H1 (cell line): ENCODE results near the gene MYO15A. TPM values are rescaled to one million over a fixed set of nuclear protein-coding genes. Genes with fewer than 3 reads are reported as not detected.

Source experiments
- ASH2L ChIP-seq: fragments of 200-600, 300-600 bp; sonication (generic); IDR thresholded peaks from one replicate; pipeline ENCODE4 v1.7.1; 2017; ENCODE audit warnings: low read length
- CHD1 ChIP-seq: IDR thresholded peaks from 2 replicates; pipeline ENCODE4 v1.6.1; 2012; ENCODE audit warnings: low read depth, low read length, improper control_type of control experiment
- GTF2F1 ChIP-seq: IDR thresholded peaks from 2 replicates; pipeline ENCODE4 v1.6.1; 2012; ENCODE audit warnings: low read depth, low read length, improper control_type of control experiment, borderline replicate concordance
- KDM4A ChIP-seq: IDR thresholded peaks from one replicate; pipeline ENCODE4 v1.7.1; 2012; ENCODE audit warnings: low read depth, mild to moderate bottlenecking, moderate library complexity, low read length, inconsistent platforms; ENCODE audit not compliant: severe bottlenecking
- POLR2A ChIP-seq, 2 experiments: IDR thresholded peaks; 1 replicate in 1 of 2; 2 replicates in 1 of 2; pipeline ENCODE4 v1.6.1; 2011; ENCODE audit warnings: low read depth in 2 of 2, low read length in 2 of 2, mild to moderate bottlenecking in 2 of 2; ENCODE audit errors: control extremely low read depth in 1 of 2
- RBBP5 ChIP-seq: IDR thresholded peaks from 2 replicates; pipeline ENCODE4 v1.7.1; 2012; ENCODE audit warnings: low read depth, mild to moderate bottlenecking, inconsistent platforms, low read length, moderate library complexity, borderline replicate concordance
- SP4 ChIP-seq: IDR thresholded peaks from 2 replicates; pipeline ENCODE4 v1.6.1; 2012; ENCODE audit warnings: low read length, inconsistent platforms
- TAF1 ChIP-seq: IDR thresholded peaks from 2 replicates; pipeline ENCODE4 v1.6.1; 2011; ENCODE audit warnings: mild to moderate bottlenecking, low read depth, low read length
- TAF7 ChIP-seq: optimal IDR thresholded peaks from 2 replicates; pipeline ENCODE3; 2011; ENCODE audit warnings: low read depth, mild to moderate bottlenecking, inconsistent platforms, low read length, moderate library complexity, borderline replicate concordance
- polyA plus RNA-seq, 7 experiments: library from polyadenylated mRNA; depleted of rRNA in 3 of 7; stranded (reverse) in 5 of 7; unstranded in 2 of 7; fragments of >200 nt in 5 of 7; fragments of 200-250 nt in 2 of 7; gene quantifications; 1 replicate in 5 of 7; 2 replicates in 1 of 7; 4 replicates in 1 of 7; pipeline versions ENCODE4 v1.2.1 to v1.2.3, GENCODE V29; 2011 to 2013; ENCODE audit warnings: missing spikeins in 2 of 7, mixed read lengths in 2 of 7
- total RNA-seq: library from RNA; stranded (reverse); fragmentation: NEBNext Ultra II Directional; extraction: Animal tissue kit (Norgen Biotek cat#: 25700); gene quantifications from 2 replicates; pipeline ENCODE4 v1.2.1, GENCODE V29; 2021

The MYO15A gene
- total and polyA plus RNA-seq, 2 of the 8 experiments (the other 6 are each of a cell fraction or from before 2014, with no cell fraction given): 1.6 to 4.2 TPM

DNA sequence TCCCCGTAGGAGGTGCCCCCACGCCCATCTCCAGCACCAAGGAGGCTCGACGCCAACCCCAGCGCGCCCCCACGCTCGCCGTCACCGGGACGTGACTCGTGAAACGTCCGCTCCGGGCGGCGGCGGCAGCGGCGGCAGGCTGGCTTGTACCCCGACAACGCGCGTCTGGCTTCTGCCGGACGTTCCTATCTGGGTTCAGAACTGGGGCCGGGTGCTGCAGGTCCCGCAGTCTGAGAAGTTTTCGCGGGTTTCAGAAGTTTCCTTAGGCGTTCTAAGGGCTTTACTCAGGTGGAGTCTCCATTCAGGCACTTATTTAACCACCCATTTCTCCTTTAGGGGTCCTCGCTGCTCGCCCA is 74.4 kb downstream of the MYO15A start (continued):
- TF ChIP-seq KDM4A (peak; percentile 37), CHD1 (no peak), RBBP5 (no peak), ASH2L (no peak), TAF1 (peak; percentile 84), TAF7 (peak; percentile 92), SP4 (peak; percentile 95), POLR2A (IDR thresholded peaks at IDR 0.05; ENCODE audit: control extremely low read depth in 1 of 2, low read depth in 2 of 2, low read length in 2 of 2) (peak; percentile 71 to 85), GTF2F1 (no peak)
